B cell (primary cell): ENCODE measurements around the gene CTNNA2. TPM values are rescaled to one million over a fixed set of nuclear protein-coding genes. Genes with fewer than 3 reads are reported as not detected.

Experiments
- ATAC-seq: fragments of 200-7000 bp; cut with Tn5 transposase; one replicate; pipeline ENCODE4 v1.10.0; 2021; ENCODE audit warnings: low read depth, mild to moderate bottlenecking, moderate number of reproducible peaks, moderate library complexity
- CTCF ChIA-PET: fragments of 350-600 bp; sonication (Branson Sonifier 250); formaldehyde crosslinking; loops from one replicate; lab custom pipeline; 2021; ENCODE audit warnings: antibody characterized with exemption, inconsistent platforms; lab: Charles Lee
- POLR2A ChIA-PET: fragments of 350-600 bp; sonication (Branson Sonifier 250); formaldehyde crosslinking; loops from one replicate; lab custom pipeline; 2021; ENCODE audit warnings: antibody characterized with exemption; lab: Charles Lee
- DNase-seq: peaks from one replicate; pipeline ENCODE4 v3.0.0; 2013
- H2AFZ ChIP-seq: 2 replicates; pipeline ENCODE4 v1.6.1; 2012; ENCODE audit warnings: mild to moderate bottlenecking, low read depth, low read length; ENCODE audit not compliant: insufficient read depth, poor library complexity, severe bottlenecking
- H3K27ac ChIP-seq, 2 donors: 1 replicate in 1 of 2; 2 replicates in 1 of 2; pipeline ENCODE4 v1.5.1; 2012 to 2013; ENCODE audit warnings: low read length in 2 of 2, mild to moderate bottlenecking in 2 of 2, moderate library complexity in 1 of 2
- H3K27me3 ChIP-seq, 4 experiments: fragments of 200-600 bp in 1 of 4; sonication (generic) in 1 of 4; replicated peaks in 1 of 4; 1 replicate in 2 of 4; 2 replicates in 2 of 4; pipeline versions ENCODE4 v1.6.1 to v1.7.0; 2013 to 2016; ENCODE audit warnings: low read length in 3 of 4, mild to moderate bottlenecking in 2 of 4, mixed read lengths in 1 of 4, moderate library complexity in 1 of 4; ENCODE audit not compliant: insufficient read depth in 4 of 4, control insufficient read depth in 3 of 4; ENCODE audit errors: control extremely low read depth in 1 of 4
- H3K36me3 ChIP-seq, 2 experiments: replicated peaks in 1 of 2; 1 replicate in 1 of 2; 2 replicates in 1 of 2; pipeline versions ENCODE4 v1.6.1 to v1.7.1; 2013; ENCODE audit warnings: low read length in 1 of 2; ENCODE audit not compliant: insufficient read depth in 2 of 2, control insufficient read depth in 1 of 2; ENCODE audit errors: control extremely low read depth in 1 of 2, extremely low read depth in 1 of 2
- H3K4me1 ChIP-seq, 2 donors: fragments of 200-600 bp in 1 of 2; sonication (generic) in 1 of 2; 1 replicate in 1 of 2; 2 replicates in 1 of 2; pipeline versions ENCODE4 v1.5.1 to v1.6.1; 2013 to 2017; ENCODE audit warnings: low read length in 2 of 2; ENCODE audit not compliant: control insufficient read depth in 2 of 2, insufficient read depth in 2 of 2
- H3K4me2 ChIP-seq: replicated peaks from 2 replicates; pipeline ENCODE3; 2012; ENCODE audit warnings: mild to moderate bottlenecking, low read depth, low read length; ENCODE audit not compliant: poor library complexity, severe bottlenecking
- H3K4me3 ChIP-seq, 5 experiments: fragments of 200-600 bp in 1 of 5; sonication (generic) in 1 of 5; 1 replicate in 3 of 5; 2 replicates in 2 of 5; pipeline versions ENCODE4 v1.5.1 to v1.7.0; 2011 to 2016; ENCODE audit warnings: low read length in 4 of 5, mild to moderate bottlenecking in 4 of 5, low read depth in 2 of 5, control low read depth in 1 of 5, moderate library complexity in 1 of 5; ENCODE audit not compliant: insufficient read depth in 1 of 5; ENCODE audit errors: control extremely low read depth in 1 of 5, extremely low read depth in 1 of 5
- H3K79me2 ChIP-seq: fragments of 200-600 bp; sonication (generic); one replicate; pipeline ENCODE4 v1.6.0; 2016; ENCODE audit warnings: low read length; ENCODE audit not compliant: control insufficient read depth, insufficient read depth
- H3K9ac ChIP-seq: fragments of 200-600 bp; sonication (generic); 2 replicates; pipeline ENCODE4 v1.6.1; 2017; ENCODE audit warnings: mild to moderate bottlenecking, low read length, moderate library complexity
- H3K9me3 ChIP-seq, 3 donors: one replicate each; pipeline versions ENCODE4 v1.6.1 to v1.7.1; 2013; ENCODE audit warnings: low read length in 2 of 3; ENCODE audit not compliant: control insufficient read depth in 2 of 3, insufficient read depth in 1 of 3; ENCODE audit errors: control extremely low read depth in 1 of 3
- H4K20me1 ChIP-seq: 2 replicates; pipeline ENCODE4 v1.6.0; 2012; ENCODE audit warnings: mild to moderate bottlenecking, low read length; ENCODE audit not compliant: insufficient read depth, control insufficient read depth, poor library complexity, severe bottlenecking
- H3K27ac Mint-ChIP-seq: one replicate; pipeline ENCODE4 v1.8.0; 2021; ENCODE audit warnings: mixed read lengths
- H3K27me3 Mint-ChIP-seq: one replicate; pipeline ENCODE4 v1.8.0; 2021; ENCODE audit warnings: mixed read lengths
- H3K4me1 Mint-ChIP-seq: one replicate; pipeline ENCODE4 v1.8.0; 2021; ENCODE audit warnings: mixed read lengths
- H3K4me3 Mint-ChIP-seq: one replicate; pipeline ENCODE4 v1.8.0; 2021; ENCODE audit warnings: mixed read lengths
- H3K9me3 Mint-ChIP-seq: one replicate; pipeline ENCODE4 v1.8.0; 2022; ENCODE audit warnings: mixed read lengths; ENCODE audit not compliant: insufficient read depth
- EZH2 ChIP-seq: IDR thresholded peaks from 2 replicates; pipeline ENCODE4 v1.6.1; 2012; ENCODE audit warnings: borderline replicate concordance, low read depth, mild to moderate bottlenecking, moderate library complexity, low read length; ENCODE audit not compliant: insufficient read depth, poor library complexity, severe bottlenecking
- WGBS: methylation state at CpG from one replicate; pipeline ENCODE4 v1.1.5; 2013; ENCODE audit warnings: missing lambda C conversion rate; ENCODE audit not compliant: insufficient coverage; 5-methylcytosine and 5-hydroxymethylcytosine counted together
- intact Hi-C: fragments of 100-400 bp; cut with micrococcal nuclease; formaldehyde crosslinking; loops from one replicate; pipeline ENCODE4 v1.10.0; 2022
- polyA plus RNA-seq: library from polyadenylated mRNA; depleted of rRNA; stranded (reverse); fragments of >200 nt; gene quantifications from 2 replicates; pipeline ENCODE4 v1.2.3, GENCODE V29; 2012
- total RNA-seq, 2 donors: library from RNA; stranded (reverse); fragments of 120-200 nt in 1 of 2; gene quantifications; 1 replicate in 1 of 2; 2 replicates in 1 of 2; pipeline versions ENCODE4 v1.2.3 to v1.2.4, GENCODE V29; 2013 to 2022
- TF ChIP-seq, protein P1 (sequence below): fragments of 200-600 bp; IDR thresholded peaks from one replicate; pipeline ENCODE4 v1.8.0; 2022; ENCODE audit warnings: antibody characterized with exemption, mild to moderate bottlenecking

Gene CTNNA2
- total and polyA plus RNA-seq, 2 donors (not counting 1 experiment from before 2014, with no cell fraction given) = not detected

DNA sequence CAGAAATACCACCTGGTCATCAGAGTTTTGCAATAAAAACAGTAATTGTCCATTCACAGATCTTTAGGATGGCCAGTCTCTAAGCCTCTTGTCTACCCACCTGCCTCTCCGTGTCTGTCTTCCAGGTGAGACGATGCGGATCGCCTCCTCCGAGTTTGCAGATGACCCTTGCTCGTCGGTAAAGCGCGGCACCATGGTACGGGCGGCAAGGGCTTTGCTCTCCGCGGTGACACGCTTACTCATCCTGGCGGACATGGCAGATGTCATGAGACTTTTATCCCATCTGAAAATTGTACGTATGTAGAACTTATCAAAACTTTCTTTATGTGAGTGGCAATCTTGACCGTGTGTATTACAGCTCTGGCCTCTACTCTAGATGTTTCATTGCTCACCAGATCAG, 345.0 kb downstream of the CTNNA2 start:
- Histone ChIP-seq H3K79me2 (no peaks in the 10 kb centered on the region), H2AFZ (no peak overlapping the region), H3K36me3 (no peaks in the 10 kb centered on the region), H4K20me1 (no peaks in the 10 kb centered on the region), H3K9ac (no peak overlapping the region), H3K4me2 (no peak overlapping the region), H3K4me1 (no peaks in the 10 kb centered on the region), H3K9me3 (peaks cover 0 to 4% (median 0%) of the 10 kb centered on the region in 3 donors), H3K27me3 (no peaks in the 10 kb centered on the region), H3K4me3 (no peak overlapping the region), H3K27ac (no peak overlapping the region)
- TF ChIP-seq EZH2 = no peak
- TF ChIP-seq, protein P1, sequence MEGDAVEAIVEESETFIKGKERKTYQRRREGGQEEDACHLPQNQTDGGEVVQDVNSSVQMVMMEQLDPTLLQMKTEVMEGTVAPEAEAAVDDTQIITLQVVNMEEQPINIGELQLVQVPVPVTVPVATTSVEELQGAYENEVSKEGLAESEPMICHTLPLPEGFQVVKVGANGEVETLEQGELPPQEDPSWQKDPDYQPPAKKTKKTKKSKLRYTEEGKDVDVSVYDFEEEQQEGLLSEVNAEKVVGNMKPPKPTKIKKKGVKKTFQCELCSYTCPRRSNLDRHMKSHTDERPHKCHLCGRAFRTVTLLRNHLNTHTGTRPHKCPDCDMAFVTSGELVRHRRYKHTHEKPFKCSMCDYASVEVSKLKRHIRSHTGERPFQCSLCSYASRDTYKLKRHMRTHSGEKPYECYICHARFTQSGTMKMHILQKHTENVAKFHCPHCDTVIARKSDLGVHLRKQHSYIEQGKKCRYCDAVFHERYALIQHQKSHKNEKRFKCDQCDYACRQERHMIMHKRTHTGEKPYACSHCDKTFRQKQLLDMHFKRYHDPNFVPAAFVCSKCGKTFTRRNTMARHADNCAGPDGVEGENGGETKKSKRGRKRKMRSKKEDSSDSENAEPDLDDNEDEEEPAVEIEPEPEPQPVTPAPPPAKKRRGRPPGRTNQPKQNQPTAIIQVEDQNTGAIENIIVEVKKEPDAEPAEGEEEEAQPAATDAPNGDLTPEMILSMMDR = no peak
- no peaks in the 10 kb centered on the region for H3K27me3 Mint-ChIP-seq
- POLR2A ChIA-PET = no interaction called here
- H3K9me3 Mint-ChIP-seq = no peaks in the 10 kb centered on the region
- DNase-seq = no peak
- no peaks in the 10 kb centered on the region for H3K4me1 Mint-ChIP-seq
- 96% methylated on average over 16 of the region's 17 CpGs for WGBS
- H3K27ac Mint-ChIP-seq = no peak overlapping the region
- no peak for ATAC-seq
- no peak overlapping the region for H3K4me3 Mint-ChIP-seq
- intact Hi-C loops = no loop called here
- CTCF ChIA-PET = no interaction called here

- intact Hi-C loops = no loop called here
- POLR2A ChIA-PET = no interaction called here
- Mint-ChIP-seq H3K27me3 (no peaks in the 10 kb centered on the region), H3K27ac (no peak overlapping the region), H3K9me3 (no peaks in the 10 kb centered on the region), H3K4me3 (no peak overlapping the region), H3K4me1 (no peaks in the 10 kb centered on the region)
- Histone ChIP-seq H3K4me1 (no peaks in the 10 kb centered on the region), H3K79me2 (no peaks in the 10 kb centered on the region), H4K20me1 (no peaks in the 10 kb centered on the region), H3K4me2 (no peak overlapping the region), H3K4me3 (no peak overlapping the region), H2AFZ (no peak overlapping the region), H3K9ac (no peak overlapping the region), H3K36me3 (no peaks in the 10 kb centered on the region), H3K27ac (no peak overlapping the region), H3K9me3 (no peaks in the 10 kb centered on the region), H3K27me3 (no peaks in the 10 kb centered on the region)
- ATAC-seq (no peak), DNase-seq (no peak)
- CTCF ChIA-PET = no interaction called here
- TF ChIP-seq, protein P1 = no peak
- no peak for TF ChIP-seq EZH2
- WGBS = 0% methylated on average over 1 of the region's 10 CpGs
Observed at GRCh38 chr2:79860228-79861058, 347.6 kb downstream of the CTNNA2 start.
